NB4 (cell line): Measurements from ENCODE around the gene KRTAP2-4.
"Not testable (repeated sequence)": the region's sequence is repeated elsewhere in the genome, so short reads cannot be mapped to it uniquely, and the experiment has no call there.

Experiments
- DNase-seq: peaks from one replicate; pipeline ENCODE4 v3.0.0; 2010; ENCODE audit warnings: low read depth
- H3K4me3 ChIP-seq: one replicate; pipeline ENCODE4 v1.5.1; 2011; ENCODE audit warnings: mild to moderate bottlenecking, low read depth, low read length, moderate library complexity
- MYC ChIP-seq: IDR thresholded peaks from 2 replicates; pipeline ENCODE4 v1.6.1; 2011; ENCODE audit warnings: low read depth, low read length
- POLR2A ChIP-seq: IDR thresholded peaks from 2 replicates; pipeline ENCODE4 v1.6.1; 2011; ENCODE audit warnings: mild to moderate bottlenecking; ENCODE audit not compliant: insufficient read length; ENCODE audit errors: extremely low read depth
- TF ChIP-seq, protein P1 (sequence below): IDR thresholded peaks from one replicate; pipeline ENCODE4 v1.5.1; 2012; ENCODE audit warnings: low read depth, low read length
- TF ChIP-seq, protein P2 (sequence below): IDR thresholded peaks from 2 replicates; pipeline ENCODE4 v1.6.1; 2011; ENCODE audit warnings: low read depth, low read length

The KRTAP2-4 gene

DNA sequence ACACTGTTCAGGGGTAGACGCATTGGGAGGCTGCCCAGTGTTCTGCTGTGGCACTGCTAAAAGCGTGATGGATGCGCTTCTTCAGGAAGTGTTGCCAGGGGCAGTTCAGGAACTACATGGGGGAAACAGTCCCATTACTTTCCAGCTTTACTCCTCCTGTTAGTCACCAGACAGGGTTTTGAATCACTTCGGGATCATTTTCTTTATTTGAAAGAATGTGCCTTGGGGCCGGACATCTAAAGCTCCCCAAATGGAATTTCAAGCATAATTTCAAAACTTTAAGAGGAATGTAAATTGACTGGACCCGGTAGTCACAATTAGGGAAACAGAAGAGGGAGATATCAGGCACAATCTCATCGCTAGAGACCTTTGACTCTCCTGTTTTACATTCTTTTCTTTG lies 17.2 kb downstream of the KRTAP2-4 start:
- TF ChIP-seq POLR2A (no peak), MYC (no peak)
- TF ChIP-seq, protein P1, sequence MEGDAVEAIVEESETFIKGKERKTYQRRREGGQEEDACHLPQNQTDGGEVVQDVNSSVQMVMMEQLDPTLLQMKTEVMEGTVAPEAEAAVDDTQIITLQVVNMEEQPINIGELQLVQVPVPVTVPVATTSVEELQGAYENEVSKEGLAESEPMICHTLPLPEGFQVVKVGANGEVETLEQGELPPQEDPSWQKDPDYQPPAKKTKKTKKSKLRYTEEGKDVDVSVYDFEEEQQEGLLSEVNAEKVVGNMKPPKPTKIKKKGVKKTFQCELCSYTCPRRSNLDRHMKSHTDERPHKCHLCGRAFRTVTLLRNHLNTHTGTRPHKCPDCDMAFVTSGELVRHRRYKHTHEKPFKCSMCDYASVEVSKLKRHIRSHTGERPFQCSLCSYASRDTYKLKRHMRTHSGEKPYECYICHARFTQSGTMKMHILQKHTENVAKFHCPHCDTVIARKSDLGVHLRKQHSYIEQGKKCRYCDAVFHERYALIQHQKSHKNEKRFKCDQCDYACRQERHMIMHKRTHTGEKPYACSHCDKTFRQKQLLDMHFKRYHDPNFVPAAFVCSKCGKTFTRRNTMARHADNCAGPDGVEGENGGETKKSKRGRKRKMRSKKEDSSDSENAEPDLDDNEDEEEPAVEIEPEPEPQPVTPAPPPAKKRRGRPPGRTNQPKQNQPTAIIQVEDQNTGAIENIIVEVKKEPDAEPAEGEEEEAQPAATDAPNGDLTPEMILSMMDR: no peak
- TF ChIP-seq, protein P2, sequence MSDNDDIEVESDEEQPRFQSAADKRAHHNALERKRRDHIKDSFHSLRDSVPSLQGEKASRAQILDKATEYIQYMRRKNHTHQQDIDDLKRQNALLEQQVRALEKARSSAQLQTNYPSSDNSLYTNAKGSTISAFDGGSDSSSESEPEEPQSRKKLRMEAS: no peak
- no peak for DNase-seq

GRCh38 chr17:41046735-41047465 lies 18.8 kb downstream of the KRTAP2-4 start, which contains the start of gene KRTAP2-1:
Gene KRTAP2-1, minus strand, starts transcription at chr17:41047316. Its CDS starts 49 bp downstream, at chr17:41047267.
- H3K4me3 ChIP-seq, DNase-seq: not testable (repeated sequence)

More for the DNA sequence above, 17.2 kb downstream of the KRTAP2-4 start:
- H3K4me3 ChIP-seq: no peak overlapping the region

DNA sequence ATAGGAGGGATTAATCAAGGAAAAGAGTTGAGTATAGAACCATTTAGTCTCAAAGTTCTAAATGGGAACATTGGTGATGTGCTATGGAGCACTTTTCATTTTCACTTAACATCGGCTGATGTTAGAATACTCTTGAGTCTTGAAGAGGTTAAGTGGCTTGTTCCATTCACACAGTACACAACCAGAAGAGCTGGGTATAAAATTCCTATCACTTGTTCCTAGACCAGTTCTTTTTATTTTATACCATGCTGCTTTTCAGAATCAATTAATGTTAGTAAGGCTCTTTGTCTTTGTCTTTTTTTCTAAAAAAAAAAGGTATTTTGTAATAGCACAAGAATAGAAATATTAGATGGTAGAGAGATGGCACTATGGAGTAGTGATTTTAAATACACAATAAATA lies 22.7 kb downstream of the KRTAP2-4 start:
- TF ChIP-seq, protein P2: no peak
- TF ChIP-seq, protein P1: no peak
- no peak for TF ChIP-seq MYC
- no peak for TF ChIP-seq POLR2A
- no peak for DNase-seq
- H3K4me3 ChIP-seq: no peak overlapping the region

DNA sequence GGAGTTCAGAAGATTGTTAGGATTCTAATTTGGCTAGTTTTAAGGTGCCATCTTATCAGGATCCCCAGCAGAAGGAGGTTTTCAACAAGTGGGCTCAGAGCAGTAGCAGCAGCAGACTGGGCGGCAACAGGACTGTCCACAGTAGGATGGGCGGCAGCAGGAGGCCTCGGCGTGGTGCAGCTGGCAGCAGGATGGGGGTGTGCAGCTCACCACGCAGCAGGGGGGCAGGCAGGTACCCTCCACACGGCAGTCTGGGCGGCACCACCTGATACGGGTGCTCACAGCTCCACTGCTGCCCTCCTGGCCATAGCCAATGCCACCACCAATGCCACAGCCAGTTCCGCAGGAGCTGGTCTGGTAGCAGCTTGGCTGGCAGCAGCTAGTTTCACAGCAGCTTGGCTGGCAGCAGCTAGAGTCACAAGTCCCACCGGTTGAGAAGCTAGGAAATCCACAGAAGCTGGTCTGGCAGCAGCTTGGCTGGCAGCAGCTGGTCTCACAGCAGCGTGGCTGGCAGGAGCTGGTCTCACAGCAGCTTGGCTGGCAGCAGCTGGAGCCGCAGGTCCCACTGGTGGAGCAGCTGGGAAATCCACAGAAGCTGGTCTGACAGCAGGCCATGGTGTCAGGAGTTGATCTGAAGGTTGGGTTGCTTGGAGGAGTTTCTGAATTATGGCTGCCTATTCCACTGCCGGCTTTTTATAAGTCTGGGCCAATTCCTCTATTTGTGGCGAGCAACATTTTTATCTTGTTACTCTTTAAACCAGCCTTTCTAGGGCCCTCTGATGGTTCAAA lies 24.7 kb downstream of the KRTAP2-4 start, which contains the start of gene KRTAP1-1:
Gene KRTAP1-1 (minus strand): TSS at position 668 of the 789 bp plus-strand sequence. CDS start 53 bp downstream, at position 615.
- H3K4me3 ChIP-seq, DNase-seq: not testable (repeated sequence)

DNA sequence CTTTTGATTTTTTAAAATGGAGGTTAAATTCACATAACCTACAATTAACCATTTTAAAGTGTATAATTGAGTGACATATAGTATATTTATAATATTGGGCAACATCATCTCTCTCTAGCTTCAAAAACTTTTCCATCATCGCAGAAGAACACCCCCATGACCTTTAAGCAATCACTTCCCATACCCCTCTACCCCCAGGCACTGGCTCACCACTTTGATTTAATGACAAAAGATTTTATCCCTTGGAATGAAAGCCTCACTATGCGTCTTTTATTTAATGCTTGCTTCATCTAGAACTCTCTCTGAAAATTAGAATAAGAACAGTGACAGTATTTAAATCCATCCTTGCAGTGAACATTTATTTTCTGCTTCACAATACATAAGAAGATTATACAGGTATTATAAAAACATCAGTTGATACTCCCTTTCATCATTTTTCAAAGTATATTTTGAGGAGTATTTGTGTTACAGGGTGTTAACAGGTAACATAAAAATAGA lies 27.8 kb downstream of the KRTAP2-4 start:
- DNase-seq: no peak
- H3K4me3 ChIP-seq: no peak overlapping the region
- TF ChIP-seq POLR2A: no peak
- TF ChIP-seq, protein P2: no peak
- no peak for TF ChIP-seq MYC
- TF ChIP-seq, protein P1: no peak

DNA sequence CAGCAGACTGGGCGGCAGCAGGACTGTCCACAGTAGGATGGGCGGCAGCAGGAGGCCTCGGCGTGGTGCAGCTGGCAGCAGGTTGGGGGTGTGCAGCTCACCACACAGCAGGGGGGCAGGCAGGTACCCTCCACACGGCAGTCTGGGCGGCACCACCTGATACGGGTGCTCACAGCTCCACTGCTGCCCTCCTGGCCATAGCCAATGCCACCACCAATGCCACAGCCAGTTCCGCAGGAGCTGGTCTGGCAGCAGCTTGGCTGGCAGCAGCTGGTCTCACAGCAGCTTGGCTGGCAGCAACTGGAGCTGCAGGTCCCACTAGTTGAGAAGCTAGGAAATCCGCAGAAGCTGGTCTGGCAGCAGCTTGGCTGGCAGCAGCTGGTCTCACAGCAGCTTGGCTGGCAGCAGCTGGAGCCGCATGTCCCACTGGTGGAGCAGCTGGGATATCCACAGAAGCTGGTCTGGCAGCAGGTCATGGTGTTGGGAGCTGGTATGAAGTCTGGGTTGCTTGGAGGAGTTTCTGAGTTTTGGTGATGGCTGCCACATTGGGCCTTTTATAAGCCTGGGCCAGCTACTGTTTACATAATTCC lies 31.2 kb downstream of the KRTAP2-4 start, which contains the start of gene KRTAP1-3:
Gene KRTAP1-3 (minus strand): TSS at position 529 of the 590 bp plus-strand sequence. CDS start 53 bp downstream, at position 476.
- DNase-seq: not testable (repeated sequence)

DNA sequence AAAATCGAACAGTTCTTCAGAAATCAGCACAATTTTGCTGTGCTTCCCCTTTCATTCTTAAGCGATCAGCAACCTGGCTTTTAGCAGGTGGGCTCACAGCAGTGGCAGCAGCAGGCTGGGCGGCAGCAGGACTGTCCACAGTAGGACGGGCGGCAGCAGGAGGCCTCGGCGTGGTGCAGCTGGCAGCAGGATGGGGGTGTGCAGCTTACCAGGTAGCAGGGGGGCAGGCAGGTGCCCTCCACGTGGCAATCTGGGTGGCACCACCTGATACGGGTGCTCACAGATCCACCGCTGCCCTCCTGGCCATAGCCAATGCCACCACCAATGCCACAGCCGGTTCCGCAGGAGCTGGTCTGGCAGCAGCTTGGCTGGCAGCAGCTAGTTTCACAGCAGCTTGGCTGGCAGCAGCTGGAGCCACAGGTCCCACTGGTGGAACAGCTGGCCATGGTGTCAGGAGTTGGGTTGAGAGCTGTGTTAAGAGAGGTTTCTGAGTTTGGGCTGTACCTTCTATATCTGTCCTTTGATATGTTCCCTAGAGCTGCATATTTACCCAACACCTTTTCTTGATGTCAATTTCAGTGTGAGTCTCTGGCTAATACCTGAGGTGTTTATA lies 35.9 kb downstream of the KRTAP2-4 start, which contains the start of gene KRTAP1-4:
Gene KRTAP1-4 (minus strand): TSS at position 563 of the 613 bp plus-strand sequence. CDS start 117 bp downstream, at position 446.
- H3K4me3 ChIP-seq: no peak within 1 kb of the TSS
- DNase-seq: no peak
- no peak for TF ChIP-seq MYC
- TF ChIP-seq, protein P1: no peak
- TF ChIP-seq, protein P2: no peak
- no peak for TF ChIP-seq POLR2A

More for the DNA sequence above, 31.2 kb downstream of the KRTAP2-4 start, which contains the start of gene KRTAP1-3:
- not testable (repeated sequence) for H3K4me3 ChIP-seq
